ENCODE results near the gene HOXB3.

DNA sequence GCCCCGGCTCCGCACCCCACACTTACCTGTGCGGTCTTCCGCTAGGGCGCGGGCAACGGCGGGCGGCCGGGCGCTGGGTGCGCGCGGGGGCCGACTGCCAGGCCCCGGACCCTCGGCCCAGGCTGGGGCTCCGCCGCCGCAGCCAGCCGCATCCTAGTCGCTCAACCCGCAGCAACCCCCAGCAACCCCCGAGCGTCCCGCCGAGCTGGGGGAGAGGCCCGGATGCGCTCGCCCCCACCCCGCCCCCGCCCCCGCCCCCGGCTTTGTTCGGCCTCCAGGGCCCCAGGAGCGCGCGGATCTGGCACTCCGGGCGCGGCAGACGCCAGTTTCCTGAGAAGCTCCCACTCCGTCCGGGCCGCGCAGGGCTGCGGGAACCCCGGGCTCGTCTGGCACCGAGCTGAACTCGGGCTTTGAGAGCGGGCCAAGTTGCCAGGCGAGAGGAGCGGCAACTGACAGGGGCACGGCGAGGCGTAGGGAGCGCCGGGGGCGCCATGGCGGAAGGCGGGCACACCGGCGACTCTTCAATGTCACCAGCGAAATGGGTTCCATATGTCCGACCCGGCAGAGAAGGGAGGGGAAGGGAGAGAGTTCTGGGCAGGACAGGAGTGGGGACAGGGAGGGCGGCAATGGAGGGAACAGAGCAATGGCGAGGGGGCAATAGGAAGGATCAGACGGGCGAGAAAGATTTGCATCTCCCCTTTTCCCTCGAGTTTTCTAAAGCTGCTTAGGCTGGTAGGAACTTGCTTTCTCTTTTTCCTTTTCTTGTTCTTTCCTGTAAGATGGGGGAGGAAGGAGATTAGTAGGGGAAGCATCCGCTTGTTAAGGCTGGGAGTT is 25.6 kb downstream of the HOXB3 start:
- TF ChIP-seq, protein P1, sequence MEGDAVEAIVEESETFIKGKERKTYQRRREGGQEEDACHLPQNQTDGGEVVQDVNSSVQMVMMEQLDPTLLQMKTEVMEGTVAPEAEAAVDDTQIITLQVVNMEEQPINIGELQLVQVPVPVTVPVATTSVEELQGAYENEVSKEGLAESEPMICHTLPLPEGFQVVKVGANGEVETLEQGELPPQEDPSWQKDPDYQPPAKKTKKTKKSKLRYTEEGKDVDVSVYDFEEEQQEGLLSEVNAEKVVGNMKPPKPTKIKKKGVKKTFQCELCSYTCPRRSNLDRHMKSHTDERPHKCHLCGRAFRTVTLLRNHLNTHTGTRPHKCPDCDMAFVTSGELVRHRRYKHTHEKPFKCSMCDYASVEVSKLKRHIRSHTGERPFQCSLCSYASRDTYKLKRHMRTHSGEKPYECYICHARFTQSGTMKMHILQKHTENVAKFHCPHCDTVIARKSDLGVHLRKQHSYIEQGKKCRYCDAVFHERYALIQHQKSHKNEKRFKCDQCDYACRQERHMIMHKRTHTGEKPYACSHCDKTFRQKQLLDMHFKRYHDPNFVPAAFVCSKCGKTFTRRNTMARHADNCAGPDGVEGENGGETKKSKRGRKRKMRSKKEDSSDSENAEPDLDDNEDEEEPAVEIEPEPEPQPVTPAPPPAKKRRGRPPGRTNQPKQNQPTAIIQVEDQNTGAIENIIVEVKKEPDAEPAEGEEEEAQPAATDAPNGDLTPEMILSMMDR (IDR thresholded peaks at IDR 0.05 in 4 of 5, conservative IDR thresholded peaks at IDR 0.05 in 1 of 5): no peak
- TF ChIP-seq POLR2A (IDR thresholded peaks at IDR 0.05): no peak

Measured in gastrocnemius medialis (tissue), 4 donors.